HepG2 (cell line): ENCODE results near the gene TMEM11. TPM values are rescaled to one million over a fixed set of nuclear protein-coding genes. Genes with fewer than 3 reads are reported as not detected.

ENCODE experiments used
- ESRRA ChIP-seq: sonication (generic); formaldehyde crosslinking; IDR thresholded peaks from 2 replicates; pipeline ENCODE4 v1.5.1; 2020; ENCODE audit warnings: mild to moderate bottlenecking, low read depth, missing genetic modification reagents
- FOXK1 ChIP-seq: sonication (generic); formaldehyde crosslinking; IDR thresholded peaks from 2 replicates; pipeline ENCODE4 v1.4.0; 2020; ENCODE audit warnings: low read depth, missing genetic modification reagents, borderline replicate concordance
- KDM5B ChIP-seq: sonication (generic); formaldehyde crosslinking; IDR thresholded peaks from 2 replicates; pipeline ENCODE4 v1.4.0; 2020; ENCODE audit warnings: missing genetic modification reagents, mild to moderate bottlenecking, borderline replicate concordance
- MTF2 ChIP-seq: sonication (generic); formaldehyde crosslinking; IDR thresholded peaks from 2 replicates; pipeline ENCODE4 v1.5.0; 2020; ENCODE audit warnings: missing genetic modification reagents, borderline replicate concordance
- NFRKB ChIP-seq: fragments of 450-650 bp; IDR thresholded peaks from 2 replicates; pipeline ENCODE4 v1.6.1; 2017
- NR2F2 ChIP-seq: IDR thresholded peaks from 2 replicates; pipeline ENCODE4 v1.6.1; 2012; ENCODE audit warnings: low read depth, inconsistent platforms, borderline replicate concordance
- RXRA ChIP-seq: sonication (generic); formaldehyde crosslinking; IDR thresholded peaks from 2 replicates; pipeline ENCODE4 v1.5.1; 2020; ENCODE audit warnings: missing genetic modification reagents
- SP1 ChIP-seq, 2 experiments: fragments of 450-650 bp in 1 of 2; sonication (generic) in 1 of 2; formaldehyde crosslinking in 1 of 2; IDR thresholded peaks; 2 replicates each; pipeline versions ENCODE4 v1.4.0 to v1.6.1; 2016 to 2020; ENCODE audit warnings: missing genetic modification reagents in 1 of 2
- TFDP2 ChIP-seq: sonication (generic); formaldehyde crosslinking; IDR thresholded peaks from 2 replicates; pipeline ENCODE4 v1.4.0; 2020; ENCODE audit warnings: missing genetic modification reagents
- ZBTB40 ChIP-seq, 2 experiments: fragments of 450-650 bp in 1 of 2; sonication (generic) in 1 of 2; formaldehyde crosslinking in 1 of 2; IDR thresholded peaks; 2 replicates each; pipeline versions ENCODE4 v1.6.1 to v1.8.0; 2016 to 2022; ENCODE audit warnings: antibody characterized with exemption in 1 of 2, mild to moderate bottlenecking in 1 of 2, missing genetic modification reagents in 1 of 2
- ZNF143 ChIP-seq: sonication (generic); formaldehyde crosslinking; IDR thresholded peaks from 2 replicates; pipeline ENCODE4 v1.4.0; 2020; ENCODE audit warnings: missing genetic modification reagents
- ZNF790 ChIP-seq: sonication (generic); formaldehyde crosslinking; IDR thresholded peaks from 2 replicates; pipeline ENCODE4 v1.8.0; 2022; ENCODE audit warnings: missing genetic modification reagents, mild to moderate bottlenecking, borderline replicate concordance
- ZNF841 ChIP-seq: sonication (generic); formaldehyde crosslinking; IDR thresholded peaks from 2 replicates; pipeline ENCODE4 v1.8.1; 2023; ENCODE audit warnings: missing genetic modification reagents, borderline replicate concordance
- polyA plus RNA-seq, 8 experiments: library from polyadenylated mRNA; depleted of rRNA in 3 of 8; stranded (reverse) in 7 of 8; unstranded in 1 of 8; fragments of >200 nt; fragmentation: Illumina TruSeq in 4 of 8; extraction: Trizol in 4 of 8; gene quantifications; 2 replicates each; pipeline versions ENCODE4 v1.2.1 to v1.2.3, GENCODE V29; 2011 to 2016; ENCODE audit warnings: low read depth in 4 of 8, missing spikeins in 1 of 8, mixed read lengths in 1 of 8; ENCODE audit not compliant: insufficient read depth in 1 of 8
- total RNA-seq, 5 experiments: library from RNA; depleted of rRNA; stranded (reverse); fragments of >200 nt; fragmentation: Illumina TruSeq; extraction: Trizol; gene quantifications; 2 replicates each; pipeline ENCODE4 v1.2.3, GENCODE V29; 2016; ENCODE audit warnings: low read depth in 1 of 5
- TF ChIP-seq, protein P1 (sequence below): sonication (generic); formaldehyde crosslinking; IDR thresholded peaks from 2 replicates; pipeline ENCODE4 v1.5.0; 2020; ENCODE audit warnings: mild to moderate bottlenecking, missing genetic modification reagents
- TF ChIP-seq, protein P2 (sequence below): IDR thresholded peaks from 2 replicates; pipeline ENCODE4 v1.6.1; 2016

The TMEM11 gene
- total and polyA plus RNA-seq, 2 of the 13 experiments (the other 11 are each of a cell fraction or from before 2014, with no cell fraction given) = 18.7 to 35.0 TPM

GRCh38 chr17:21214015-21214776, at the start of gene TMEM11 (continued):
- no peak for TF ChIP-seq ZBTB40 (IDR thresholded peaks at IDR 0.05)
- TF ChIP-seq ZBTB40 (CRISPR knock-in tag; IDR thresholded peaks at IDR 0.05) = peak; percentile 57; the same call in 1 of the 2 replicates
- TF ChIP-seq ZNF841 (CRISPR knock-in tag) = no peak
- peak; percentile 87; the same call in 1 of the 2 replicates for TF ChIP-seq ZNF790 (CRISPR knock-in tag)
- peak; percentile 86 for TF ChIP-seq KDM5B (CRISPR knock-in tag)
- TF ChIP-seq MTF2 (CRISPR knock-in tag) = 0 out of 2 replicates have a peak, but pooled peaks have one; percentile 43
- 0 out of 2 replicates have a peak, but pooled peaks have one; percentile 9 for TF ChIP-seq RXRA
- 0 out of 2 replicates have a peak, but pooled peaks have one; percentile 15 for TF ChIP-seq NR2F2
- TF ChIP-seq TFDP2 (CRISPR knock-in tag) = peak; percentile 79
- TF ChIP-seq SP1 (IDR thresholded peaks at IDR 0.05) = no peak
- TF ChIP-seq SP1 (CRISPR knock-in tag; IDR thresholded peaks at IDR 0.05) = peak; percentile 84
- TF ChIP-seq FOXK1 (CRISPR knock-in tag) = peak; percentile 76; the same call in 1 of the 2 replicates
- TF ChIP-seq ZNF143 (CRISPR knock-in tag) = peak; percentile 99
- TF ChIP-seq, protein P1, sequence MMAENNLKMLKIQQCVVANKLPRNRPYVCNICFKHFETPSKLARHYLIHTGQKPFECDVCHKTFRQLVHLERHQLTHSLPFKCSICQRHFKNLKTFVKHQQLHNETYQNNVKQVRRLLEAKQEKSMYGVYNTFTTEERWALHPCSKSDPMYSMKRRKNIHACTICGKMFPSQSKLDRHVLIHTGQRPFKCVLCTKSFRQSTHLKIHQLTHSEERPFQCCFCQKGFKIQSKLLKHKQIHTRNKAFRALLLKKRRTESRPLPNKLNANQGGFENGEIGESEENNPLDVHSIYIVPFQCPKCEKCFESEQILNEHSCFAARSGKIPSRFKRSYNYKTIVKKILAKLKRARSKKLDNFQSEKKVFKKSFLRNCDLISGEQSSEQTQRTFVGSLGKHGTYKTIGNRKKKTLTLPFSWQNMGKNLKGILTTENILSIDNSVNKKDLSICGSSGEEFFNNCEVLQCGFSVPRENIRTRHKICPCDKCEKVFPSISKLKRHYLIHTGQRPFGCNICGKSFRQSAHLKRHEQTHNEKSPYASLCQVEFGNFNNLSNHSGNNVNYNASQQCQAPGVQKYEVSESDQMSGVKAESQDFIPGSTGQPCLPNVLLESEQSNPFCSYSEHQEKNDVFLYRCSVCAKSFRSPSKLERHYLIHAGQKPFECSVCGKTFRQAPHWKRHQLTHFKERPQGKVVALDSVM (CRISPR knock-in tag) = peak; percentile 44
- TF ChIP-seq, protein P2, sequence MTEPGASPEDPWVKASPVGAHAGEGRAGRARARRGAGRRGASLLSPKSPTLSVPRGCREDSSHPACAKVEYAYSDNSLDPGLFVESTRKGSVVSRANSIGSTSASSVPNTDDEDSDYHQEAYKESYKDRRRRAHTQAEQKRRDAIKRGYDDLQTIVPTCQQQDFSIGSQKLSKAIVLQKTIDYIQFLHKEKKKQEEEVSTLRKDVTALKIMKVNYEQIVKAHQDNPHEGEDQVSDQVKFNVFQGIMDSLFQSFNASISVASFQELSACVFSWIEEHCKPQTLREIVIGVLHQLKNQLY (CRISPR knock-in tag) = 0 out of 2 replicates have a peak, but pooled peaks have one; percentile 34
- TF ChIP-seq ESRRA (CRISPR knock-in tag) = peak; percentile 55; the same call in 1 of the 2 replicates
- peak; percentile 48 for TF ChIP-seq NFRKB
